ENCODE results near the gene ARHGEF1.

ARHGEF1 gene

DNA sequence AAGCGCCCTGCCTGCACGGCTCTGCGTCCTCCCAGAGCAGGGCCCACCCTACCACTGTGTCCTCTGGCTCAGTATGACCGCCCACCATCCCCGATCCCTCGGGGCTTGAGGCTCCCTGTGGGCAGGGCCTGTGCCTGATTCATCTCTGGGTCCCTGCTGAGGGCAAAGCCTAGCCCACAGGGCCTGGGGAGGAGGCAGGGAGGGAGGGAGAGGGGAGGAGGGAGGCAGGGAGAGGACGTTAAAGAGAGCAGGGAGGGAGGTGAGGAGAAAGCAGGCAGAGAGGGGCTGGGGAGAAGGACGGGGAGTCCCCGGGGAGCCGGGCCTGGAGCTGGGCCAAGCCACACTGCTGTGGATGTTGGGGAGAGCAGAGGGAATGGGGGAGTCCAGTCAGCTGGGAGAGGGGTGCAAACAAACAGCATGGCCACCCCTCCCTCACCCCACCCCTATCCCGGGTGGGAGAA, 49.3 kb downstream of the ARHGEF1 start:
- H4K8ac ChIP-seq (ENCODE audit: low read depth, low read length): no peak overlapping the region
- WGBS (ENCODE audit: extremely low coverage, insufficient coverage, insufficient read length): no CpG with 5 or more reads among the region's 11 CpGs
- no peak overlapping the region for H3K14ac ChIP-seq (ENCODE audit: low read length)
- H2AFZ ChIP-seq (ENCODE audit: insufficient read depth, low read length, poor library complexity): no peak overlapping the region
- no peak for DNase-seq
- H3K36me3 ChIP-seq (ENCODE audit: control insufficient read depth in 1 of 2, insufficient read depth in 2 of 2, low read length in 2 of 2): no peaks in the 10 kb centered on the region
- no peak overlapping the region for H4K91ac ChIP-seq (ENCODE audit: low read depth, low read length)
- H2BK120ac ChIP-seq (ENCODE audit: insufficient read depth, low read length, poor library complexity): no peak overlapping the region
- H3K27ac ChIP-seq (ENCODE audit: low read depth, low read length): no peak overlapping the region
- no peak overlapping the region for H2AK5ac ChIP-seq (ENCODE audit: low read length)
- H3K4me2 ChIP-seq (ENCODE audit: low read length): no peak overlapping the region
- H3K9ac ChIP-seq (ENCODE audit: low read length): no peak overlapping the region
- H3K27me3 ChIP-seq (ENCODE audit: insufficient read depth, low read length): peaks cover 65% of the 10 kb centered on the region
- H3K79me2 ChIP-seq (ENCODE audit: control insufficient read depth, insufficient read depth, low read length, poor library complexity): no peaks in the 10 kb centered on the region
- H3K4me3 ChIP-seq (ENCODE audit: low read depth, low read length): no peak overlapping the region
- H3K18ac ChIP-seq (ENCODE audit: low read length): no peak overlapping the region
- H3K9me3 ChIP-seq (ENCODE audit: insufficient read depth, low read depth, low read length): peaks cover 12% of the 10 kb centered on the region
- no peak overlapping the region for H3K4ac ChIP-seq (ENCODE audit: low read depth, low read length)
- no peak overlapping the region for H2BK12ac ChIP-seq (ENCODE audit: low read length)
- H2BK5ac ChIP-seq (ENCODE audit: low read depth, low read length, poor library complexity): no peak overlapping the region
- no peak overlapping the region for H4K12ac ChIP-seq (ENCODE audit: low read depth, low read length)
- H3K4me1 ChIP-seq (ENCODE audit: control insufficient read depth in 1 of 2, insufficient read depth in 2 of 2, low read length in 2 of 2): peaks cover 0 to 5% of the 10 kb centered on the region in 2 experiments
- no peak overlapping the region for H3K23ac ChIP-seq (ENCODE audit: low read length)
- no peaks in the 10 kb centered on the region for H3K79me1 ChIP-seq (ENCODE audit: low read length)

DNA sequence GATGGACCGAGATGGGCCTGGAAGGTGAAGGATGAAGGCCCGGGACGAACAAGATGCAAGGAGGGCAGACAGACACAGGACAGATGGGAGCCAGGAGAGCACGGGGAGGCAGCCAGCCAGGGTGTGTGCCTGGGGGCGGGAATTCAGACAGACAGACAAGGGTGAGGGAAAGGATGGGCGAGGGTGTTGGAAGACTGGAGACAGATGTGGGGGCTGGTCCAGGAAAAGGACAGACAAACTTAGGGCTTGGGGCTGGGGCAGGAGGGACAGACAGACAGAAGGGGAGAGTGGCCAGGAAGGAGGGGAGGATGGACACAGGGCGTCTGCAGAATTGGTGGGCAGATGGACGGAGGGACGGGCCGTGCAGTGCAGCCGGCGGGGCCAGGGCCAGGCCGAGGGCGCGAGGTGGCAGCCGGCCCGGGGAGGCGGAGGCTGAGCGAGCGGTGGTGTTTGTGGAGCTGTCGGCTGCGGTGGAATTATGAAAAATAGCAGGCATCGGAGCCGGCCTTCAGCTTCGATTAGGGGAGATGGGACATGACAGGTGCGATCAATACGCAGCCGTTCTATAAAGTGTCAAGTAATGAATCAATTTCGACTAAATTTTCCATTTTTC, 49.8 kb downstream of the ARHGEF1 start:
- H3K27me3 ChIP-seq (ENCODE audit: insufficient read depth, low read length): peaks cover 64% of the 10 kb centered on the region
- peaks cover 0 to 5% of the 10 kb centered on the region in 2 experiments for H3K4me1 ChIP-seq (ENCODE audit: control insufficient read depth in 1 of 2, insufficient read depth in 2 of 2, low read length in 2 of 2)
- no peak overlapping the region for H3K4ac ChIP-seq (ENCODE audit: low read depth, low read length)
- H2BK120ac ChIP-seq (ENCODE audit: insufficient read depth, low read length, poor library complexity): no peak overlapping the region
- no peaks in the 10 kb centered on the region for H3K36me3 ChIP-seq (ENCODE audit: control insufficient read depth in 1 of 2, insufficient read depth in 2 of 2, low read length in 2 of 2)
- no peak overlapping the region for H3K27ac ChIP-seq (ENCODE audit: low read depth, low read length)
- H2AFZ ChIP-seq (ENCODE audit: insufficient read depth, low read length, poor library complexity): no peak overlapping the region
- no peak overlapping the region for H3K18ac ChIP-seq (ENCODE audit: low read length)
- no peak overlapping the region for H2AK5ac ChIP-seq (ENCODE audit: low read length)
- no peaks in the 10 kb centered on the region for H3K79me1 ChIP-seq (ENCODE audit: low read length)
- no peak overlapping the region for H3K14ac ChIP-seq (ENCODE audit: low read length)
- no peak overlapping the region for H4K8ac ChIP-seq (ENCODE audit: low read depth, low read length)
- no peak for DNase-seq
- no peaks in the 10 kb centered on the region for H3K79me2 ChIP-seq (ENCODE audit: control insufficient read depth, insufficient read depth, low read length, poor library complexity)
- H2BK5ac ChIP-seq (ENCODE audit: low read depth, low read length, poor library complexity): no peak overlapping the region
- no CpG with 5 or more reads among the region's 29 CpGs for WGBS (ENCODE audit: extremely low coverage, insufficient coverage, insufficient read length)
- no peak overlapping the region for H4K12ac ChIP-seq (ENCODE audit: low read depth, low read length)
- peaks cover 12% of the 10 kb centered on the region for H3K9me3 ChIP-seq (ENCODE audit: insufficient read depth, low read depth, low read length)
- no peak overlapping the region for H4K91ac ChIP-seq (ENCODE audit: low read depth, low read length)
- no peak overlapping the region for H3K4me3 ChIP-seq (ENCODE audit: low read depth, low read length)
- H3K9ac ChIP-seq (ENCODE audit: low read length): no peak overlapping the region
- H2BK12ac ChIP-seq (ENCODE audit: low read length): no peak overlapping the region
- no peak overlapping the region for H3K4me2 ChIP-seq (ENCODE audit: low read length)
- no peak overlapping the region for H3K23ac ChIP-seq (ENCODE audit: low read length)

DNA sequence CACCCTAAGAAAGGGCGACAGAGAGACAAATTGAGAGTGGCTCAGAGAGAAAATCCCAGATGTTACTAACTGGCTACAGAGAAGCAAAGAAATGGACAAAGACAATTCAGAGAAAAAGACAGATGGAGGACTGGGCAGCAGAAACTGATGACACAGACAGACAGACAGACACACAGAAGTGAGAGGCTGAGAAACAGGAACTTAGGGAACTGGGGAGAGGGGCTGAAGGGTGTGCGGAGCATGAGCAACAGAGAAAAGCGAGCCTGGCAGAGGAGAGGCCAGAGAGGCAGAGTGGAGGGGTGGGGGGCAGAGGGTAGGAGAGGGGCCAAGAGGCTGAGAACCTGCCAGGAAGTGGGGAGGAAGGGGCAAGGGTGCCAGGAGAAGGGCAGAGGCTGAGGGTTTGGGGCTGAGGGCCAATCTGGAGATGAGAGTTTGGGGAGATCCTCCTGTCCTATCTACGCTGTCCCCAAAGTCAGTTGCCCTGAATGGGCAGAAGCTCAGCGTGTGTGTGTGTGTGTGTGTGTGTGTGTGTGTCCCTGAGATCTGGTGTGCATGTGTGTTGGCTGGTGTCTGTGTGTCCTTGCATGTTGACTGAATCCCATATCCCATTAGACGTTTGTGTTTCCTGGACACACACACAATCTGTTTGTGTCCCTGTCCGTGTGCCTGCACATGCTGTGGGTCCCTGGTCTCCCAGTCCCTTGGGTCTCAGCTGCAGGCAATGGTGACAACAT, 50.9 kb downstream of the ARHGEF1 start:
- Histone ChIP-seq H4K12ac (ENCODE audit: low read depth, low read length) (no peak overlapping the region), H3K14ac (ENCODE audit: low read length) (no peak overlapping the region), H3K27ac (ENCODE audit: low read depth, low read length) (no peak overlapping the region), H3K4me2 (ENCODE audit: low read length) (no peak overlapping the region), H3K4me1 (ENCODE audit: control insufficient read depth in 1 of 2, insufficient read depth in 2 of 2, low read length in 2 of 2) (peaks cover 0 to 2% of the 10 kb centered on the region in 2 experiments), H3K79me1 (ENCODE audit: low read length) (no peaks in the 10 kb centered on the region), H3K23ac (ENCODE audit: low read length) (no peak overlapping the region), H3K4ac (ENCODE audit: low read depth, low read length) (no peak overlapping the region), H4K91ac (ENCODE audit: low read depth, low read length) (no peak overlapping the region), H2AK5ac (ENCODE audit: low read length) (no peak overlapping the region), H2BK12ac (ENCODE audit: low read length) (no peak overlapping the region), H3K9ac (ENCODE audit: low read length) (no peak overlapping the region), H4K8ac (ENCODE audit: low read depth, low read length) (no peak overlapping the region), H3K27me3 (ENCODE audit: insufficient read depth, low read length) (peaks cover 57% of the 10 kb centered on the region), H3K4me3 (ENCODE audit: low read depth, low read length) (no peak overlapping the region), H2AFZ (ENCODE audit: insufficient read depth, low read length, poor library complexity) (no peak overlapping the region), H3K36me3 (ENCODE audit: control insufficient read depth in 1 of 2, insufficient read depth in 2 of 2, low read length in 2 of 2) (no peaks in the 10 kb centered on the region), H2BK5ac (ENCODE audit: low read depth, low read length, poor library complexity) (no peak overlapping the region), H3K18ac (ENCODE audit: low read length) (no peak overlapping the region), H3K79me2 (ENCODE audit: control insufficient read depth, insufficient read depth, low read length, poor library complexity) (no peaks in the 10 kb centered on the region), H2BK120ac (ENCODE audit: insufficient read depth, low read length, poor library complexity) (no peak overlapping the region), H3K9me3 (ENCODE audit: insufficient read depth, low read depth, low read length) (peaks cover 9% of the 10 kb centered on the region)
- DNase-seq: no peak
- no CpG with 5 or more reads among the region's 7 CpGs for WGBS (ENCODE audit: extremely low coverage, insufficient coverage, insufficient read length)

DNA sequence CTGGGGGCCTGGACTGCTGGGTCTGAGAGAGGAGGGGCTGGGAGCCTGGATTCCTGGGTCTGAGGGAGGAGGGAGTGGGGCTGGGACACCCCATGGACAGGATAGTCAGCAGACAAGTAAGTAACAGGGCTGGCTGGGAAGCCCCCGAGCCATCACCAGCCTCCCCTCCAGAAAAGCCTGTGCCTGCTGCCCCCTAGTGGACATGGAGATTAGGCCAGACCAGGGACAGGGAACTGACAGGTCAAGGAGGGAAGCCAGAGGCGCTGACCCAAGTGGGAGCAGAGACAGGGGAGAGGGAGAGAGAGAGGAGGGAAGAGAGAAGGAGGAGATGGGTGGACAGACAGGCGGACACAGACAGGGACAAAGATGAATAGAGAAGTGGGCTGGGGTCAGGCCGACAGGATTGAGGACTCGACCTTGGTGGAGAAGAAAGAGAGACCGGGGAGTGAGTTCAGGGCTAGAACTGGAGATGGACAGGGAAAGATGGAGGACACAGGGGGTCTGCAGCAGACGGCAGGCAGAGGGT, 51.9 kb downstream of the ARHGEF1 start:
- Histone ChIP-seq H4K12ac (ENCODE audit: low read depth, low read length) (no peak overlapping the region), H3K4ac (ENCODE audit: low read depth, low read length) (no peak overlapping the region), H3K18ac (ENCODE audit: low read length) (no peak overlapping the region), H2BK12ac (ENCODE audit: low read length) (no peak overlapping the region), H4K91ac (ENCODE audit: low read depth, low read length) (no peak overlapping the region), H3K27me3 (ENCODE audit: insufficient read depth, low read length) (peaks cover 51% of the 10 kb centered on the region), H2AK5ac (ENCODE audit: low read length) (no peak overlapping the region), H4K8ac (ENCODE audit: low read depth, low read length) (no peak overlapping the region), H3K14ac (ENCODE audit: low read length) (no peak overlapping the region), H2BK120ac (ENCODE audit: insufficient read depth, low read length, poor library complexity) (no peak overlapping the region), H3K36me3 (ENCODE audit: control insufficient read depth in 1 of 2, insufficient read depth in 2 of 2, low read length in 2 of 2) (no peaks in the 10 kb centered on the region), H3K27ac (ENCODE audit: low read depth, low read length) (no peak overlapping the region), H2BK5ac (ENCODE audit: low read depth, low read length, poor library complexity) (no peak overlapping the region), H3K79me2 (ENCODE audit: control insufficient read depth, insufficient read depth, low read length, poor library complexity) (no peaks in the 10 kb centered on the region), H3K4me2 (ENCODE audit: low read length) (no peak overlapping the region), H3K9ac (ENCODE audit: low read length) (no peak overlapping the region), H3K4me1 (ENCODE audit: control insufficient read depth in 1 of 2, insufficient read depth in 2 of 2, low read length in 2 of 2) (peaks cover 3% of the 10 kb centered on the region in 2 experiments), H3K4me3 (ENCODE audit: low read depth, low read length) (no peak overlapping the region), H3K79me1 (ENCODE audit: low read length) (no peaks in the 10 kb centered on the region), H2AFZ (ENCODE audit: insufficient read depth, low read length, poor library complexity) (no peak overlapping the region), H3K23ac (ENCODE audit: low read length) (no peak overlapping the region), H3K9me3 (ENCODE audit: insufficient read depth, low read depth, low read length) (peaks cover 6% of the 10 kb centered on the region)
- peak; percentile 49 to 74 for DNase-seq
- no CpG with 5 or more reads among the region's 7 CpGs for WGBS (ENCODE audit: extremely low coverage, insufficient coverage, insufficient read length)
